Left ventricle myocardium inferior (tissue), 1 donor: ENCODE data around the gene TFB2M. TPM values are rescaled to one million over a fixed set of nuclear protein-coding genes. Genes with fewer than 3 reads are reported as not detected.

Experiments
- DNase-seq: peaks from one replicate; pipeline ENCODE4 v3.0.0-alpha.2; 2020
- H3K27ac ChIP-seq: fragments of 200-600 bp; replicated peaks from 2 replicates; pipeline ENCODE4 v1.8.0; 2021
- H3K27me3 ChIP-seq: fragments of 200-600 bp; 2 replicates; pipeline ENCODE4 v1.8.0; 2021; ENCODE audit warnings: low read depth
- H3K36me3 ChIP-seq: fragments of 200-600 bp; 2 replicates; pipeline ENCODE4 v1.8.0; 2021
- H3K4me1 ChIP-seq: fragments of 200-600 bp; 2 replicates; pipeline ENCODE4 v1.8.0; 2021
- H3K4me3 ChIP-seq: fragments of 200-600 bp; 2 replicates; pipeline ENCODE4 v1.8.0; 2021; ENCODE audit warnings: mild to moderate bottlenecking, moderate library complexity
- H3K9me3 ChIP-seq: fragments of 200-600 bp; replicated peaks from 2 replicates; pipeline ENCODE4 v1.8.0; 2021
- CTCF ChIP-seq: fragments of 200-600 bp; IDR thresholded peaks from 2 replicates; pipeline ENCODE4 v1.8.0; 2021; ENCODE audit warnings: antibody characterized with exemption, mild to moderate bottlenecking, borderline replicate concordance
- intact Hi-C: fragments of 100-400 bp; cut with micrococcal nuclease; formaldehyde crosslinking; loops from one replicate; pipeline ENCODE4 v1.11.0; 2022
- total RNA-seq: library from RNA; stranded (reverse); fragmentation: NEBNext Ultra II Directional; extraction: Animal tissue kit (Norgen Biotek cat#: 25700); gene quantifications from one replicate; pipeline ENCODE4 v1.2.1, GENCODE V29; 2021
- donor health status: DM: no; HTN: yes; CAD: no; lungs with severe emphysema.

TFB2M gene
- total RNA-seq, 1 donor from 2014 or later = 18.3 TPM

DNA sequence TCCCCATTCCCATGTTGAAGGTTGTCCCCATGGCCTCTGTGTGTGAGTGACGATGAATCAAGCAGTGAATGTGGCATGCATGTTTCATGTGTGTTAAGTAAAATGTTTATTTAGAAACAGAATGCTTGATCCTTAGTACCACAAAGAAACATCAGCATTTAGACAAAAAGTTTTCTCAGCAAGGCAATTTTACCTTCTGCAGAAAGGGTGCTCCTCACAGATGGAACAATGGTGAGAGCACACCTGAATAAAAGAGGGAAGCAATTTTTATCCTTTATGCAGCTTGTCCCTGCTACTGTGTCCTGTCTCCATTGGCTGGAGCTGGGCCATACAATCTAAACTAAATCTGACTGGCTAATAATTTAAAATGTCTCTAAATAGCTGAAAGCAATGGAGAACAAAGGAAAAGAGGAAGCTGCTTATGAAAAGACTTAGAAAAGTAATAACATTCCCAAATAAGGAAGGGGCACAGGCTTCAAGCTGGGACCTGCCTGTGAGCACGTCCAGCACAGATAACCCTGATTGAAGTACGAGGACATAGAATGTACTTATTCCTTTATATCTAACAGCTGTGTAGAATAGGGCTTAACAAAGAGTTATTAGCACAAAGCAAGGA is 50.6 kb downstream of the TFB2M start:
- intact Hi-C loops = no loop called here
- Histone ChIP-seq H3K27me3 (no peaks in the 10 kb centered on the region), H3K9me3 (peaks cover 40% of the 10 kb centered on the region), H3K4me1 (no peaks in the 10 kb centered on the region), H3K4me3 (no peak overlapping the region), H3K36me3 (no peaks in the 10 kb centered on the region), H3K27ac (no peak overlapping the region)
- no peak for DNase-seq
- no peak for TF ChIP-seq CTCF

DNA sequence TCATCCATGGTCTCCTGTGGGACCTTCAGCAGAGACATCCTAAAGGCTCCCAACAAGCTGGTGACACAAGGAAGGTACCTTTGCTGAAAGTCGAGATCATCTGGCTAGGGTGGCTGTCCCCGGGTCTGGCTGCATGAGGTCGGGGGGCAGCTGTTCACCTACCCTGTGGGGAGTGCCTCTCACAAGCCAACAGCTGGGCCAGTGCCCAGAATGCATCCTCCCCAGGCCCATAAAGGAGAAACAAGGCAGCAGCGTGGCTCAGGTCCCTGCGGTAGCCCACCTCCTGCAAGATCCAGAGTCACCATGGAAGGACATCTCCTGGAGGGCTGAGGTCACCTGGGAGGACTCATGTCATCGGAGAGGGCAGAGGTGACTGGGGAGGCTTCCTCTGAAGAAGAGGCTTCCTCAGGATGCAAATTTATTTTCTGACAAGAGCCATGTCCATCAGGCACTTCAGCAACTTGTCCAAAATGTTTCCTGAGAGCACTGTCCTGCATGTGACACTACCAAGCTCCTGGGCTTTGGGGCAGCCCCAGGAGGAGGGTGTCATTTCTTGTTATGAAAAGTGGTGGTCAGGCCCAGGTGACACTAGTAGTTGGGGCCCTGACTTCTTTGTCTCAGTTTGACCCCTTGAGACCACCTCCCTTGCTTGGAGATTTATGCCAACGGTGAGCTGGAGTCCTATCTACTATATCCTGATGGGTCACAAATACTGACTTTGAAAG is 52.3 kb downstream of the TFB2M start:
- intact Hi-C loops = no loop called here
- Histone ChIP-seq H3K9me3 (peaks cover 40% of the 10 kb centered on the region), H3K4me3 (no peak overlapping the region), H3K27me3 (no peaks in the 10 kb centered on the region), H3K27ac (no peak overlapping the region), H3K4me1 (no peaks in the 10 kb centered on the region), H3K36me3 (no peaks in the 10 kb centered on the region)
- DNase-seq = no peak
- TF ChIP-seq CTCF = no peak

GRCh38 chr1:246513041-246513440 is 53.0 kb downstream of the TFB2M start:
- intact Hi-C loops = no loop called here
- H3K27me3 ChIP-seq = no peaks in the 10 kb centered on the region
- no peak for TF ChIP-seq CTCF
- H3K4me3 ChIP-seq = no peak overlapping the region
- no peaks in the 10 kb centered on the region for H3K36me3 ChIP-seq
- no peak for DNase-seq
- no peak overlapping the region for H3K27ac ChIP-seq
- peaks cover 40% of the 10 kb centered on the region for H3K9me3 ChIP-seq
- H3K4me1 ChIP-seq = no peaks in the 10 kb centered on the region

DNA sequence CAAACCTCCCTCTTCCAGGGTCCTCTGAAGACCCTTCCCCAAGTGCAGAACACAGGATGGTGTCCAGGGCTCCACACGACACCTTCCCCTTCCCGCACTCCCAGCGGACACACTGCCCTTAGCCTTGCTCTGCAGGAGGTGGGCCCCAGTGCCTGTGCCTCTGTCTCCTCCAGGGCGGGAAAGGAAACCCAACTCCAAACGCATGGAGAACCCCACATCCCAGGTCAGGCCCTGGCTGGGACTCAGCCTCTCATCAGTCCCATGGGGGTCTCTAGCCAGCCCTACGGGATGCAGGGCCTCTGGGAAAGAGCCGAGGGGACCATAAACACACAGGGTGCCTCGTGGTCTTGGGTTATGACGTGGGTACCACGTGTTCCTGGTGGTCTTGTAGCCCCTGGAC is 53.4 kb downstream of the TFB2M start:
- DNase-seq = no peak
- H3K9me3 ChIP-seq = peaks cover 40% of the 10 kb centered on the region
- H3K36me3 ChIP-seq = no peaks in the 10 kb centered on the region
- intact Hi-C loops = no loop called here
- H3K4me1 ChIP-seq = peaks cover 2% of the 10 kb centered on the region
- no peaks in the 10 kb centered on the region for H3K27me3 ChIP-seq
- TF ChIP-seq CTCF = no peak
- no peak overlapping the region for H3K4me3 ChIP-seq
- H3K27ac ChIP-seq = no peak overlapping the region

DNA sequence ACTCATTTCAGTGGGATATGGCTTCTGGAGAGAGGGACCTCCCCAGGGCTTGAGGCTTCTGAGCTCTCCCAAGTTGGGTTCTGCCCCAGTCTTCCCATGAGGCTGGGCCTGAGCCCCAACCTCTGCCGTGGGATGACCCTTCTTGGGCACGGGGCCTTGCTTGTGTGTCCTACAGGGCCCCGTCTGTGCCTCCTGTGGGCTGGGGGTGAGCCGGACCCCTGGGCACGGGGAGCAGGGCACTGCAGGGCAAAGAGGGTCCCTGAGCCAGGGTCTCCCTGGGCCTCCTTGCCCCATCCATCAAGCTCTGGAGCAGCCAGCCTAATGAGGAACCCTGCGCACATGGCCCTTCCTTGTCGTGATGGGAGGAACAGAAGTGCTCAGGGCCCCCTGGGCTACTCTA is 53.8 kb downstream of the TFB2M start:
- H3K27ac ChIP-seq = no peak overlapping the region
- H3K4me3 ChIP-seq = no peak overlapping the region
- no peak for TF ChIP-seq CTCF

More for the DNA sequence above, 53.8 kb downstream of the TFB2M start:
- Histone ChIP-seq H3K9me3 (peaks cover 37% of the 10 kb centered on the region), H3K27me3 (no peaks in the 10 kb centered on the region), H3K36me3 (no peaks in the 10 kb centered on the region), H3K4me1 (peaks cover 4% of the 10 kb centered on the region)
- no peak for DNase-seq
- intact Hi-C loops = no loop called here
